NCI-H1694 treated with DMSO at 0.1 percent for 48 hours (cell line): ENCODE results near the gene RTP1.
"Not testable (repeated sequence)": the region's sequence is repeated elsewhere in the genome, so short reads cannot be mapped to it uniquely, and the experiment has no call there.

Experiments used
- DNase-seq: peaks from one replicate; lab custom pipeline; 2025; lab: John Stamatoyannopoulos, UW

The RTP1 gene

DNA sequence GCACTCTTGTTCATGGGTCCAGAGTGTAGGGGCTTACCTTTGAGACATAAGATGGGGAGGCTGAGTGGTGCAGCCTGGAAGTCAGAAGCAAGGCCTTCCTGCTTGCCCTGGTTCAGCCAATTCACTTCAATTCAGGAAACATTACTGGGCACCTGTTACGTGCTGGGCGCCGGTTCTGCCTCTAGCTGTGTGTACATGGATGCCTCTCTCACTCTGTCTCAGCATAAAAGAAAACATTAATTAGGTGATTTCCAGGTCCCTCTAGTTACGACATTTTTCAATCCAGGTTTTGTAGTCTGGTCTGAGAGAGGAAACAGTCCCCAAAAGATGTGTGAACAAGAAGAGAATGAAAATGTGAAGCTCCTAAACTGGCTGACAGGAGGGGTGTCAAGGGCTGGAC lies 1.2 kb downstream of the RTP1 start:
- no peak for DNase-seq

- not testable (repeated sequence) for DNase-seq
These were observed 2.3 kb downstream of the RTP1 start for GRCh38 chr3:187199463-187200050.

DNA sequence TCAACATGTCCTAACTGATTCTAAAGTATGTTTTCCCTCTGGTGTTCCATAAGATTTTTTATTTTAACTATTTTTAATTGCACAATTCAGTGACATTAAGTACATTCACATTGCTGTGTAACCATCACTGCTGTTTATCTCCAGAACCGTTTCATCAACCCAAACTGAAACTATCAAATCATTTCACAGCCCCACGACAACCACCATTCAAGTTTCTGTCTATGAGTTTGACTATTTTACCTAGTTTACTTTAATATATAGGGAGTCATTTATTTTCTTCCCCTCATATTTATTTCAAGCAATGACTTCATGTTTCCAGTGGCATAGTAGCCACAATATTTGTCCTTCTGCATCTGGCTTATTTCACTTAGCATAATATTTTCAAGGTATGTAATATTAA lies 8.4 kb downstream of the RTP1 start:
- DNase-seq, result no peak

DNA sequence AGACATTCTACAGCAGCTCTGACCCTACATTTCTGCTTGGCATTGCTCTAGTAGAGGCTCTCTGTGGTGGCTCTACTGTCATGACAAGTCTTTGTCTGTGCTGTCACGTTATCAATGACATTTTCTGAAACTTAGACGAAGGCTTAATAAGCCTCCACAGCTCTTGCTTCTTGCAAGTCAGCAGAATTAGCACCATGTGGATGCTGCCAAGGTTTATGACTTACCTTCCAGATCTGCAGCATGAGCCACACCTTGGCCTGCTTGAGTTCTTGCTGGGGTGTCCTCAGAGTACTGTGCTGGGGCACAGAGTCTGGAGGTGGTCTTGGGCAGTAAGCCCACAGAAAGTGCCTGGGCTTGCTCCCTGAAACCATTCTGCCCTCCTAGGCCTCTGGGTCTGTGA lies 9.8 kb downstream of the RTP1 start:
- DNase-seq, result no peak

- DNase-seq, result no peak
These were observed 10.3 kb downstream of the RTP1 start for GRCh38 chr3:187207624-187208023.

GRCh38 chr3:187208159-187208558 lies 10.9 kb downstream of the RTP1 start:
- no peak for DNase-seq

- no peak for DNase-seq
These were observed 12.2 kb downstream of the RTP1 start for GRCh38 chr3:187209491-187209890.

DNA sequence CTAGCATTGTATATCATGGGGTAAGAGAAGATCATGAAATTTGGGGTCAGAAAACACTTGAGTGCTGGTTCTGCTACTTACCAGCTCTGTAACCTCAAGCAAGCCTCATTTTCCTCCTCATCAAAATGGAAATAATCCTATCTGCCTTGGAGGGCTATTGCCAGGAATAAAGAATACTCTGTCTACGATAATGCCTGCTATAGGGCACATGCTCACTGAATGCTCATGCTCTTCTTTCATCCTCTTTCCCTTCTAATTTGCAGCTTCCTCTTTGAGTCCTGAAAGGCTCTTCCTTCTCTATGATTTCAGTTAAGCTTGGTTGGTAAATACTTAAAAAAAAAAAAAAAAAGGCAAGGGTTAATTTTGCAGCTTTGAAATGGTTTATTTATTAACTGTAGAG lies 12.8 kb downstream of the RTP1 start:
- no peak for DNase-seq

DNA sequence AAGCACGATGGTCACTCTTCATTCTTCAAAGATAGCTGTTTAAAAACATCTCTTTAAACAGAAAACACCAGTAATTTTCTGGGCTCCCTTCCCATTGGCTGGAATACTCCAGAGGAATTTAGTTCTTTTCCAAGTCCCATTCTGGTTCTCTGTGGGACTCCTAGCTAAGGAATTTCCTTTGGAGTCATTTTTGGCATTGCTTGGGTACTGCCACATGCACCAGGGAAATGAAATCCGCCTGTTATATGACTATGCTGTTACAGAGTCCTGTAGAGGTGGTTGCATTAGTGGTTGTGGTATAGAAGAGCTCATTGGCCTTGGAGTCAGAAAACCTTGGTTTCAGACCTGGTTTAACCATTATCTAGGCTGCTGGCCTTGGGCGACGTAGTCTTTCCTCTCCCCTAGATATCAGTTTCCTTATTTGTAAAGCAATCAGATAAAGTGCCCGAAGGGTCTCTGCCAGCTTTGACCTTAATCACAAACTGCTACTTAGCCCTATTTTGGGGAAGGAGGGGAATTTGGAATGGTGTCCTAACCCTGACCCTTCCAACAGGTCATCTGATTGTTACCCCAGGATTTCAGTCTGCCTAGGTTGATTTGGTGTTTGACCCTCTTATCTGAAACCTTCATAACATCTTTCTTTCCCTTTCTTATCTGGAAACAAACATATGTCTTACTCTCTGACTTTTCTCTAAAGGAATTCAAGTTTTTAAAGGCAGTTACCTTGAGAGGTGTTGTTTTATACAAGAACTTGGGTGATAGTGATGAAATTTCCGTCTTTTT lies 13.4 kb downstream of the RTP1 start:
- no peak for DNase-seq

GRCh38 chr3:187211532-187212195 lies 14.4 kb downstream of the RTP1 start:
- no peak for DNase-seq

GRCh38 chr3:187212196-187212545 lies 14.9 kb downstream of the RTP1 start:
- no peak for DNase-seq

DNA sequence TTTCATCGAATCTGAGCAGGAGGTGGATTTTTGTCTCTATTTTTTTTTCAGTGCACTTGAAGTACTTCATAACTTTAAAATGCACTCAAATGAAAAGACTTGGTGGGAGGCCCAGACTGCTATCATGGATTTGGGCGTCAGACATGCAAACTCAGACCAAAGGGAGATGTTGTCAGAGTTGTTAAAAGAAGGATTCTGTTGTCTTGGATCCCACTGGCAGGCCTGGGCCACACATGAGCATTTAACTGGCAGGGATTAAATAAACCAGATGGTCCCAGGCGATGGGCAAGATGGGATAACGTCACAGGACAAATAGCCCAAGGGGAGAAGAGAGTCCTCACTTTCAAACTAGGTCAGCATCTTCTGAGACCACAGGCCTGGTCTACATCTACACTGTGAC lies 15.4 kb downstream of the RTP1 start:
- DNase-seq, result no peak

GRCh38 chr3:187213616-187214015 lies 16.3 kb downstream of the RTP1 start:
- DNase-seq, result no peak

- no peak for DNase-seq
These were observed 18.2 kb downstream of the RTP1 start for GRCh38 chr3:187215460-187215859.

DNA sequence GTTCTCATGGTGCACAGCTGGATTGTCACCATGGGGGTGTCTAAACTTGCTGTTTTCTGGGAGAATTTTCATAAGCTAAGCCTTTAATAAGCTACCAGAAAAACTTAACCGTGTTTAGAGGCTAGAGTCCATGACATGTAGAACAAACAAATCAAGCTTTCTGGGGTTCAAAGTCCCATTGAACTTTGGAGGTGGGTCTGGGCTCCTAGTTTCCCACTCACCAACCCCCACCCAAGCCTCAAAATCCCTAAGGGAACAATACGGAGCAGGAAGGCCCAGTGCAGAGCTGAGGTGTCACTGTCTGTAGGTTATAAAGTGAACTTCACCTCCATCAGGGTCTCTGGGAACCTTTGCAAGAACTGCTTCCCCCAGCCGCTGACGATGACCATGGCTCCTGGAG lies 25.5 kb downstream of the RTP1 start:
- DNase-seq, result no peak

DNA sequence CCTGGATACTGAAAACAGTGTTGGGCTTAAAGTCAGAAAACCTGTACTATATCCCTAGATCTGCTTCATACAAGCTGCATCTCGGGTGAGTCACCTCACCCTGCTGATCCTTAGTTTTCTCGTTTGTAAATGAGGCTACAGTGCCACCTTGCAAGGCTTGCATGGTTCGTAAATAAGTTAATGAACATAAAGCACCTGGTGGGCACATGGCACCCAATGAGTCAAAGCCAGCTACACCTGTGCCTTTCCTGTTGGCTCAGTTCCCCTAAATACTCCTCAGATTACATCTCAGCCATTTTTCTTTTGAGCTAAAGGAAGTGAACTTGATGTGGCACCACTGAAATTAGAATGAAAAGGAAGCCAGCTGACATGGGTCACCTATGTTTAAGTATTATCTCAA lies 26.5 kb downstream of the RTP1 start:
- DNase-seq, result no peak

DNA sequence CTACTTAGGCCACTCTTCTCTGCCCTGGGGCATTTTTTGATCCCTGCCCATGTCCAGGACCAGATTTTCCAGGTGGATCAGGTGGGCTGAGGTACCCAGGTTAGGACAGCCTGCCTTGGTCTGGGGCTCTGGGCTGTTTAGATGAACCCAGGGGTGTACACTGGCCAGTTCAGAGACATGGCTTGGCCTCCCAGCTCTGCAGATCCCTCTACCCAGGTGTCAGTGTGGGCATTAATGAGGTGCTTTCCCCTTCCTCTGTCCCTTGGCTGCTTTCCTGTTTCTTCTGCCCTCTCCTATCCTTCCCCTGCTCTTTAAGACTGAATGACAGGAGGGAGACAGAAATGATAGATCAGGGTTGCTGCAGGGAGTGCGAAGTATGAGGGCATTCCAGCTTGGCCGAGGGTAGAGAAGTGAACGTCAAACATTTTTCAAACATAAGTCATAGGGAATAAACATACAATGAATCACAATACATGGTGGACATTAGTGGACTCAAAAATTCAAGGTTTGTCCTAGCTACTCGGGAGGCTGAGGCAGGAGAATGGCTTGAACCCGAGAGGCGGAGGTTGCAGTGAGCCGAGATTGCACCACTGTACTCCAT lies 30.5 kb downstream of the RTP1 start:
- no peak for DNase-seq

DNA sequence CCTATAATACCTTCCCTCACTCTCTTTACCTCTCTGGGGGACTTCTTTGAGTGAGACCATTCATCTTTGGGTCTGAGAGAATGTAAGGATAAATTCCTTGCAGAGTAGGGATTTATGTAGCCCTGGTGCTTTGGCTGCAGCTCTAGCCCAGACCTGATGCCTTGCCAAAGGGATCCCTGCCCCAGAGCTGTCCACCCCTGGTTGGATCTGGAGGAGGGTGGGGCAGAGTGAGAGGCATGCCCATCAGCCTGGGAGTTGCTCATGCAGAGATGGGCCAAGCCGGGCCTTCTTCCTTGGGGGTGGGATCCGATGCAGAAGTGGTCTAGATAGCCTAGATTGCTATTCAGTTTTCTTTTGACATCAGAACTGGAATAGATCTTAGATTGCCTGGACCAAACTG lies 31.5 kb downstream of the RTP1 start:
- no peak for DNase-seq

- no peak for DNase-seq
These were observed 32.7 kb downstream of the RTP1 start for GRCh38 chr3:187230011-187230410.

DNA sequence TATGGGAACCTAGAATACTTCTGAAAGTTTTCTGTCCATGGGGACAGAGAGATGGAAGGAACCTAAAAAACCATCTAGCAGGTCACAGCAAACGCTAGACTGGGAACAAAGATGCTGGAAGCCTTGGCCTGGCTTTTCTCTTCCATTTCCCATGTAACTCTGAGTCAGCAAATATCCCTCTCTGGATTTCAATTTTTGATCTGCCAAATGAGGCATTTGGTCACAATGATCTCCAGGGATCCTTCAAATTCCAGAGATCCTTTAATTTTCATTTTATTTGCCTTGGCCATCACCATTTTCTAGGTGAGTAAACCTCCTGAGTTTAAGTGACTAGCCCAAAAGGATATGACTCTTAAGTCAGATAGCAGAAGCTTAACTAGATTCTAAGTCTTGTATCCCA lies 39.7 kb downstream of the RTP1 start:
- DNase-seq, result no peak

DNA sequence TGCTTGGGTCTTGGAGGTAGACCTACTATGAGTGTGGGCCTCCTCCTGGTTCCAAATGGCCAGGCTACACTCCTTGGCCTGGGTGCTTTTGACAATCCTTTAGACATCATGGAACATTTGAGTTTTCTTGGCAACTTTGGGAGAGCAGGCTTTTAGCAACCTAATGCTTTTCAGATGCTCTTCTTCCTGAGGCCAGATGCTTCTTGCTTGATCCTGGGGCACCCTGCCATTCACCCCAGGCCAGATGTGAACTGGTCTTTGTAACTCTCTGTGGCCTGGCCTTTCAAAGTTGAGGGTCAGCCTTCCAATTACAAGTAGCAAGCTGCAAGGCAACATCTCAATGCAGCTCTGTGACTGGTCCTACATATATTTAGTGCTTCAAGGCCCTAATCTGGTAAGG lies 40.5 kb downstream of the RTP1 start:
- no peak for DNase-seq

- no peak for DNase-seq
These were observed 41.0 kb downstream of the RTP1 start for GRCh38 chr3:187238239-187238638.

- not testable (repeated sequence) for DNase-seq
These were observed 41.5 kb downstream of the RTP1 start for GRCh38 chr3:187238835-187239234.
